ENCODE data around the gene COG3. TPM values are rescaled to one million over a fixed set of nuclear protein-coding genes. Genes with fewer than 3 reads are reported as not detected.
A peak's percentile ranks its signal among the peaks of the same experiment; 100 is the strongest.

The COG3 gene
- total and polyA plus RNA-seq, 2 of the 13 experiments (the other 11 are each of a cell fraction or from before 2014, with no cell fraction given) = 37.8 to 47.5 TPM

GRCh38 chr13:45447050-45447661, 17.6 kb upstream of the COG3 start (continued):
- TF ChIP-seq AGO1 (IDR thresholded peaks at IDR 0.05; ENCODE audit: low read depth, low read length, poor library complexity, severe bottlenecking) (no peak), PITX1 (CRISPR knock-in tag; IDR thresholded peaks at IDR 0.05) (peak; percentile 79), TFDP2 (CRISPR knock-in tag; IDR thresholded peaks at IDR 0.05) (peak; percentile 31; the same call in 1 of the 2 replicates), ZNF746 (CRISPR knock-in tag; IDR thresholded peaks at IDR 0.05) (0 out of 2 replicates have a peak, but pooled peaks have one; percentile 44), ATRX (CRISPR knock-in tag; IDR thresholded peaks at IDR 0.05; ENCODE audit: borderline replicate concordance) (no peak), PAWR (CRISPR knock-in tag; IDR thresholded peaks at IDR 0.05; ENCODE audit: borderline replicate concordance) (no peak), CEBPZ (IDR thresholded peaks at IDR 0.05; ENCODE audit: low read length) (no peak), CBX1 (IDR thresholded peaks at IDR 0.05; ENCODE audit: low read depth) (no peak), NFYC (CRISPR knock-in tag; IDR thresholded peaks at IDR 0.05) (no peak), ZSCAN21 (CRISPR knock-in tag; IDR thresholded peaks at IDR 0.05; ENCODE audit: borderline replicate concordance) (peak; percentile 74; the same call in 1 of the 2 replicates)
- TF ChIP-seq, protein P1, sequence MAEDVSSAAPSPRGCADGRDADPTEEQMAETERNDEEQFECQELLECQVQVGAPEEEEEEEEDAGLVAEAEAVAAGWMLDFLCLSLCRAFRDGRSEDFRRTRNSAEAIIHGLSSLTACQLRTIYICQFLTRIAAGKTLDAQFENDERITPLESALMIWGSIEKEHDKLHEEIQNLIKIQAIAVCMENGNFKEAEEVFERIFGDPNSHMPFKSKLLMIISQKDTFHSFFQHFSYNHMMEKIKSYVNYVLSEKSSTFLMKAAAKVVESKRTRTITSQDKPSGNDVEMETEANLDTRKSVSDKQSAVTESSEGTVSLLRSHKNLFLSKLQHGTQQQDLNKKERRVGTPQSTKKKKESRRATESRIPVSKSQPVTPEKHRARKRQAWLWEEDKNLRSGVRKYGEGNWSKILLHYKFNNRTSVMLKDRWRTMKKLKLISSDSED (CRISPR knock-in tag; IDR thresholded peaks at IDR 0.05) = no peak
- TF ChIP-seq, protein P2, sequence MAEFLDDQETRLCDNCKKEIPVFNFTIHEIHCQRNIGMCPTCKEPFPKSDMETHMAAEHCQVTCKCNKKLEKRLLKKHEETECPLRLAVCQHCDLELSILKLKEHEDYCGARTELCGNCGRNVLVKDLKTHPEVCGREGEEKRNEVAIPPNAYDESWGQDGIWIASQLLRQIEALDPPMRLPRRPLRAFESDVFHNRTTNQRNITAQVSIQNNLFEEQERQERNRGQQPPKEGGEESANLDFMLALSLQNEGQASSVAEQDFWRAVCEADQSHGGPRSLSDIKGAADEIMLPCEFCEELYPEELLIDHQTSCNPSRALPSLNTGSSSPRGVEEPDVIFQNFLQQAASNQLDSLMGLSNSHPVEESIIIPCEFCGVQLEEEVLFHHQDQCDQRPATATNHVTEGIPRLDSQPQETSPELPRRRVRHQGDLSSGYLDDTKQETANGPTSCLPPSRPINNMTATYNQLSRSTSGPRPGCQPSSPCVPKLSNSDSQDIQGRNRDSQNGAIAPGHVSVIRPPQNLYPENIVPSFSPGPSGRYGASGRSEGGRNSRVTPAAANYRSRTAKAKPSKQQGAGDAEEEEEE (CRISPR knock-in tag; IDR thresholded peaks at IDR 0.05; ENCODE audit: borderline replicate concordance) = no peak
- TF ChIP-seq, protein P3, sequence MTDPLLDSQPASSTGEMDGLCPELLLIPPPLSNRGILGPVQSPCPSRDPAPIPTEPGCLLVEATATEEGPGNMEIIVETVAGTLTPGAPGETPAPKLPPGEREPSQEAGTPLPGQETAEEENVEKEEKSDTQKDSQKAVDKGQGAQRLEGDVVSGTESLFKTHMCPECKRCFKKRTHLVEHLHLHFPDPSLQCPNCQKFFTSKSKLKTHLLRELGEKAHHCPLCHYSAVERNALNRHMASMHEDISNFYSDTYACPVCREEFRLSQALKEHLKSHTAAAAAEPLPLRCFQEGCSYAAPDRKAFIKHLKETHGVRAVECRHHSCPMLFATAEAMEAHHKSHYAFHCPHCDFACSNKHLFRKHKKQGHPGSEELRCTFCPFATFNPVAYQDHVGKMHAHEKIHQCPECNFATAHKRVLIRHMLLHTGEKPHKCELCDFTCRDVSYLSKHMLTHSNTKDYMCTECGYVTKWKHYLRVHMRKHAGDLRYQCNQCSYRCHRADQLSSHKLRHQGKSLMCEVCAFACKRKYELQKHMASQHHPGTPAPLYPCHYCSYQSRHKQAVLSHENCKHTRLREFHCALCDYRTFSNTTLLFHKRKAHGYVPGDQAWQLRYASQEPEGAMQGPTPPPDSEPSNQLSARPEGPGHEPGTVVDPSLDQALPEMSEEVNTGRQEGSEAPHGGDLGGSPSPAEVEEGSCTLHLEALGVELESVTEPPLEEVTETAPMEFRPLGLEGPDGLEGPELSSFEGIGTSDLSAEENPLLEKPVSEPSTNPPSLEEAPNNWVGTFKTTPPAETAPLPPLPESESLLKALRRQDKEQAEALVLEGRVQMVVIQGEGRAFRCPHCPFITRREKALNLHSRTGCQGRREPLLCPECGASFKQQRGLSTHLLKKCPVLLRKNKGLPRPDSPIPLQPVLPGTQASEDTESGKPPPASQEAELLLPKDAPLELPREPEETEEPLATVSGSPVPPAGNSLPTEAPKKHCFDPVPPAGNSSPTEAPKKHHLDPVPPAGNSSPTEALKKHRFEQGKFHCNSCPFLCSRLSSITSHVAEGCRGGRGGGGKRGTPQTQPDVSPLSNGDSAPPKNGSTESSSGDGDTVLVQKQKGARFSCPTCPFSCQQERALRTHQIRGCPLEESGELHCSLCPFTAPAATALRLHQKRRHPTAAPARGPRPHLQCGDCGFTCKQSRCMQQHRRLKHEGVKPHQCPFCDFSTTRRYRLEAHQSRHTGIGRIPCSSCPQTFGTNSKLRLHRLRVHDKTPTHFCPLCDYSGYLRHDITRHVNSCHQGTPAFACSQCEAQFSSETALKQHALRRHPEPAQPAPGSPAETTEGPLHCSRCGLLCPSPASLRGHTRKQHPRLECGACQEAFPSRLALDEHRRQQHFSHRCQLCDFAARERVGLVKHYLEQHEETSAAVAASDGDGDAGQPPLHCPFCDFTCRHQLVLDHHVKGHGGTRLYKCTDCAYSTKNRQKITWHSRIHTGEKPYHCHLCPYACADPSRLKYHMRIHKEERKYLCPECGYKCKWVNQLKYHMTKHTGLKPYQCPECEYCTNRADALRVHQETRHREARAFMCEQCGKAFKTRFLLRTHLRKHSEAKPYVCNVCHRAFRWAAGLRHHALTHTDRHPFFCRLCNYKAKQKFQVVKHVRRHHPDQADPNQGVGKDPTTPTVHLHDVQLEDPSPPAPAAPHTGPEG (CRISPR knock-in tag; IDR thresholded peaks at IDR 0.05) = no peak
